ENCODE results near the gene SPATA31D3.
"Not testable (repeated sequence)": the region's sequence is repeated elsewhere in the genome, so short reads cannot be mapped to it uniquely, and the experiment has no call there.

SPATA31D3 gene

DNA sequence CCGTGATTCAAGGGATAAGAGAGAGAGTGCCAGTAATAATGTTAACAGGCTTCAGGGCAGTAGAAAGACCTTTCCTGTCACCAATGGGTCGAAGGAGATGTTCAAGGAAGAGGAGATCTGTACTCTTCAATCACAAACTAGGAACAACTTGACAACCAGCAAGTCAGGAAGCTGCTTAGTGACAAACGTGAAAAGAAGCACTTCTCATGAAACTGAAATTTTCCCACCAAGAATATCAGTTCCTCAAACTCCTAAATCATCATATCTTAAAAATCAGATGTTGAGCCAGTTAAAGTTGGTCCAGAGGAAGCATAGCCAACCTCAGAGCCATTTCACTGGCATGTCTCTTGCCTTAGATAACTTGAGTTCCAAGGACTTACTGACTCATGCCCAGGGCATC is 9.8 kb upstream of the SPATA31D3 start:
- H3K9me3 ChIP-seq (ENCODE audit: insufficient read depth, low read length); H3K4me2 ChIP-seq (ENCODE audit: low read depth, low read length, poor library complexity, severe bottlenecking); H3F3A ChIP-seq (ENCODE audit: insufficient read depth); H2AFZ ChIP-seq (ENCODE audit: low read depth, low read length, severe bottlenecking); H4K20me1 ChIP-seq (ENCODE audit: low read depth, low read length); H3K27ac ChIP-seq (ENCODE audit: low read depth, low read length); H3K27me3 ChIP-seq (ENCODE audit: low read length); H3K36me3 ChIP-seq (ENCODE audit: low read length); H3K79me2 ChIP-seq (ENCODE audit: insufficient read depth, low read length); H3K9ac ChIP-seq (ENCODE audit: low read length); H3K9me2 ChIP-seq (replicated peaks; ENCODE audit: insufficient read depth, low read length); H3K4me3 ChIP-seq (ENCODE audit: insufficient read depth, low read length, poor library complexity, severe bottlenecking): not testable (repeated sequence)

DNA sequence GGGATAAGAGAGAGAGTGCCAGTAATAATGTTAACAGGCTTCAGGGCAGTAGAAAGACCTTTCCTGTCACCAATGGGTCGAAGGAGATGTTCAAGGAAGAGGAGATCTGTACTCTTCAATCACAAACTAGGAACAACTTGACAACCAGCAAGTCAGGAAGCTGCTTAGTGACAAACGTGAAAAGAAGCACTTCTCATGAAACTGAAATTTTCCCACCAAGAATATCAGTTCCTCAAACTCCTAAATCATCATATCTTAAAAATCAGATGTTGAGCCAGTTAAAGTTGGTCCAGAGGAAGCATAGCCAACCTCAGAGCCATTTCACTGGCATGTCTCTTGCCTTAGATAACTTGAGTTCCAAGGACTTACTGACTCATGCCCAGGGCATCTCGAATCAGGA is 5.3 kb downstream of the SPATA31D3 start:
- not testable (repeated sequence) for H3F3A ChIP-seq (ENCODE audit: insufficient read depth); H3K79me2 ChIP-seq (ENCODE audit: insufficient read depth, low read length); H3K9ac ChIP-seq (ENCODE audit: low read length); H4K20me1 ChIP-seq (ENCODE audit: low read depth, low read length); H3K4me2 ChIP-seq (ENCODE audit: low read depth, low read length, poor library complexity, severe bottlenecking); H3K27me3 ChIP-seq (ENCODE audit: low read length); H3K27ac ChIP-seq (ENCODE audit: low read depth, low read length); H3K9me2 ChIP-seq (replicated peaks; ENCODE audit: insufficient read depth, low read length); H3K9me3 ChIP-seq (ENCODE audit: insufficient read depth, low read length); H3K36me3 ChIP-seq (ENCODE audit: low read length); H2AFZ ChIP-seq (ENCODE audit: low read depth, low read length, severe bottlenecking); H3K4me3 ChIP-seq (ENCODE audit: insufficient read depth, low read length, poor library complexity, severe bottlenecking)

DNA sequence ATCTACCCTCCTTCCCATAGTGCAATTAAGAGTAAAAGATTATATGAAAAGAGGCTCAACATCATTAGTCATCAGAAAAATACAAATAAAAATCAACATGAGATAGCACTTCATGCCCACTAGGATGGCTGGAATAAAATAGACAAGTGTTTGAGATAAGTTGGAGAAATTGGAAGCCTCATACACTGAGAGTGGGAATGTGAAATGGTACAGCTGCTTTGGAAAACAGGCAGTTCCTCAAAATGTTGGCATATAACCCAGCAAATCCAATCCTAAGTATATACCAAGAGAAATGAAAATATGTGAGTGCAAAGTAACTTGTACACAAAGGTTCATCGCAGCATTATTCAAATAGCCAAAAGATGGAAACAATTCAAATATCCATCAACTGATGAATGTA is 9.8 kb downstream of the SPATA31D3 start:
- Histone ChIP-seq H3K9me2 (replicated peaks; ENCODE audit: insufficient read depth, low read length) (no peaks in the 10 kb centered on the region), H3K4me3 (ENCODE audit: insufficient read depth, low read length, poor library complexity, severe bottlenecking) (no peak overlapping the region), H3K36me3 (ENCODE audit: low read length) (no peaks in the 10 kb centered on the region), H3K4me2 (ENCODE audit: low read depth, low read length, poor library complexity, severe bottlenecking) (no peak overlapping the region), H3K9me3 (ENCODE audit: insufficient read depth, low read length) (peaks cover 8% of the 10 kb centered on the region; the same call in 1 of the 2 replicates), H4K20me1 (ENCODE audit: low read depth, low read length) (no peaks in the 10 kb centered on the region), H3K79me2 (ENCODE audit: insufficient read depth, low read length) (no peaks in the 10 kb centered on the region), H3K9ac (ENCODE audit: low read length) (no peak overlapping the region), H3K27me3 (ENCODE audit: low read length) (no peaks in the 10 kb centered on the region), H2AFZ (ENCODE audit: low read depth, low read length, severe bottlenecking) (no peak overlapping the region), H3F3A (ENCODE audit: insufficient read depth) (no peaks in the 10 kb centered on the region), H3K27ac (ENCODE audit: low read depth, low read length) (no peak overlapping the region)
- TF ChIP-seq EZH2phosphoT487 (conservative IDR thresholded peaks at IDR 0.05; ENCODE audit: low read length): no peak
- TF ChIP-seq, protein P1, sequence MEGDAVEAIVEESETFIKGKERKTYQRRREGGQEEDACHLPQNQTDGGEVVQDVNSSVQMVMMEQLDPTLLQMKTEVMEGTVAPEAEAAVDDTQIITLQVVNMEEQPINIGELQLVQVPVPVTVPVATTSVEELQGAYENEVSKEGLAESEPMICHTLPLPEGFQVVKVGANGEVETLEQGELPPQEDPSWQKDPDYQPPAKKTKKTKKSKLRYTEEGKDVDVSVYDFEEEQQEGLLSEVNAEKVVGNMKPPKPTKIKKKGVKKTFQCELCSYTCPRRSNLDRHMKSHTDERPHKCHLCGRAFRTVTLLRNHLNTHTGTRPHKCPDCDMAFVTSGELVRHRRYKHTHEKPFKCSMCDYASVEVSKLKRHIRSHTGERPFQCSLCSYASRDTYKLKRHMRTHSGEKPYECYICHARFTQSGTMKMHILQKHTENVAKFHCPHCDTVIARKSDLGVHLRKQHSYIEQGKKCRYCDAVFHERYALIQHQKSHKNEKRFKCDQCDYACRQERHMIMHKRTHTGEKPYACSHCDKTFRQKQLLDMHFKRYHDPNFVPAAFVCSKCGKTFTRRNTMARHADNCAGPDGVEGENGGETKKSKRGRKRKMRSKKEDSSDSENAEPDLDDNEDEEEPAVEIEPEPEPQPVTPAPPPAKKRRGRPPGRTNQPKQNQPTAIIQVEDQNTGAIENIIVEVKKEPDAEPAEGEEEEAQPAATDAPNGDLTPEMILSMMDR (IDR thresholded peaks at IDR 0.05; ENCODE audit: insufficient read depth, low read length, poor library complexity, severe bottlenecking): no peak

DNA sequence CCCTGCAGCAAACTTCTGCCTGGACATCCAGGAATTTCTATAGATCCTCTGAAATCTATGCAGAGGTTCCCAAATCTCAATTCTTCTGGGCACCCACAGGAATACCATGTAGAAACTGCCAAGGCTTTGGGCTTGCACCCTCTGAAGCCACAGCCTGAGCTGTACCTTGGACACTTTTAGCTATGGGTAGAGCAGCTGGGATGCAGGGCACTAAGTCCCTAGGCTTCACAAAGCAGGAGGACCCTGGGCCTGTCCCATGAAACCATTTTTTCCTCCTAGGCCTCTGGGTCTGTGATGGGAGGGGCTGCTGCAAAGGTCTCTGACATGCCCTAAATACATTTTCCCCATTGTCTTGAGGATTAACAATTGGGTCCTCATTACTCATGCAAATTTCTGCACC is 12.3 kb downstream of the SPATA31D3 start:
- Histone ChIP-seq H3K4me3 (ENCODE audit: insufficient read depth, low read length, poor library complexity, severe bottlenecking) (no peak overlapping the region), H3K79me2 (ENCODE audit: insufficient read depth, low read length) (no peaks in the 10 kb centered on the region), H3K27ac (ENCODE audit: low read depth, low read length) (no peak overlapping the region), H3K4me2 (ENCODE audit: low read depth, low read length, poor library complexity, severe bottlenecking) (no peak overlapping the region), H3F3A (ENCODE audit: insufficient read depth) (no peaks in the 10 kb centered on the region), H3K9ac (ENCODE audit: low read length) (no peak overlapping the region), H4K20me1 (ENCODE audit: low read depth, low read length) (no peaks in the 10 kb centered on the region), H3K27me3 (ENCODE audit: low read length) (no peaks in the 10 kb centered on the region), H3K36me3 (ENCODE audit: low read length) (no peaks in the 10 kb centered on the region), H3K9me3 (ENCODE audit: insufficient read depth, low read length) (peaks cover 8% of the 10 kb centered on the region; the same call in 1 of the 2 replicates), H2AFZ (ENCODE audit: low read depth, low read length, severe bottlenecking) (no peak overlapping the region), H3K9me2 (replicated peaks; ENCODE audit: insufficient read depth, low read length) (no peaks in the 10 kb centered on the region)
- no peak for TF ChIP-seq EZH2phosphoT487 (conservative IDR thresholded peaks at IDR 0.05; ENCODE audit: low read length)
- TF ChIP-seq, protein P1 (IDR thresholded peaks at IDR 0.05; ENCODE audit: insufficient read depth, low read length, poor library complexity, severe bottlenecking): no peak

All from SU-DHL-6 (cell line).